Measurements from ENCODE around the gene UAP1.

DNA sequence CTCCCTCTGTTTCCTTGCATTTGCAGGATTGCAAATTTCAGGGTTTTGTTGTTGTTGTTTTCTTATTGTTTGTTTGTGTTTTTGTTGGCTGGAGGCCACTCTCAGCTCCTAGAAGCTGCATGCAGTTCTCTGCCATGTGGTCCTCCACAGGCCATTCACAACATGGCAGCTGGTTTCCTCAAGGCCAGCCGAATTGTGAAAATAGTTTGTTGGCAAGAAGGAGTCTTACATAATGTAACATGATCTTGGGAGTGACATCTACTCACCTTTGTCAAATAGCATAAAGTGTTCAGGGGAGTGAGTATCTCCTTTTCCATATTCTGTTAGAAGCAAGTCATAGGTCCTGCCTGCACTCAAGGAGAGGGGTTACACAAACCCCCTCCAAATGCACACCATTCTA is 10.6 kb upstream of the UAP1 start:
- TF ChIP-seq POLR2AphosphoS5 (IDR thresholded peaks at IDR 0.05): no peak
- TF ChIP-seq, protein P1, sequence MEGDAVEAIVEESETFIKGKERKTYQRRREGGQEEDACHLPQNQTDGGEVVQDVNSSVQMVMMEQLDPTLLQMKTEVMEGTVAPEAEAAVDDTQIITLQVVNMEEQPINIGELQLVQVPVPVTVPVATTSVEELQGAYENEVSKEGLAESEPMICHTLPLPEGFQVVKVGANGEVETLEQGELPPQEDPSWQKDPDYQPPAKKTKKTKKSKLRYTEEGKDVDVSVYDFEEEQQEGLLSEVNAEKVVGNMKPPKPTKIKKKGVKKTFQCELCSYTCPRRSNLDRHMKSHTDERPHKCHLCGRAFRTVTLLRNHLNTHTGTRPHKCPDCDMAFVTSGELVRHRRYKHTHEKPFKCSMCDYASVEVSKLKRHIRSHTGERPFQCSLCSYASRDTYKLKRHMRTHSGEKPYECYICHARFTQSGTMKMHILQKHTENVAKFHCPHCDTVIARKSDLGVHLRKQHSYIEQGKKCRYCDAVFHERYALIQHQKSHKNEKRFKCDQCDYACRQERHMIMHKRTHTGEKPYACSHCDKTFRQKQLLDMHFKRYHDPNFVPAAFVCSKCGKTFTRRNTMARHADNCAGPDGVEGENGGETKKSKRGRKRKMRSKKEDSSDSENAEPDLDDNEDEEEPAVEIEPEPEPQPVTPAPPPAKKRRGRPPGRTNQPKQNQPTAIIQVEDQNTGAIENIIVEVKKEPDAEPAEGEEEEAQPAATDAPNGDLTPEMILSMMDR (IDR thresholded peaks at IDR 0.05; ENCODE audit: poor library complexity, severe bottlenecking): no peak
- TF ChIP-seq EP300 (conservative IDR thresholded peaks at IDR 0.05; ENCODE audit: poor library complexity, severe bottlenecking): no peak
- no peak for TF ChIP-seq SMC3 (conservative IDR thresholded peaks at IDR 0.05; ENCODE audit: poor library complexity)
